OCI-LY1 (cell line): ENCODE data around the gene KLK12.

Source experiments
- EZH2 ChIP-seq: fragments of 200-600 bp; sonication (generic), shearing (Covaris generic); IDR thresholded peaks from 2 replicates; pipeline ENCODE4 v1.8.0; 2017; ENCODE audit warnings: borderline replicate concordance, mixed run types, mild to moderate bottlenecking, antibody characterized with exemption, low read length, moderate library complexity, mixed read lengths
- TF ChIP-seq, protein P1 (sequence below): fragments of 200-600 bp; sonication (generic), shearing (Covaris generic); IDR thresholded peaks from 2 replicates; pipeline ENCODE4 v1.5.1; 2017; ENCODE audit warnings: mild to moderate bottlenecking, antibody characterized with exemption, low read length, moderate library complexity, mixed read lengths

DNA sequence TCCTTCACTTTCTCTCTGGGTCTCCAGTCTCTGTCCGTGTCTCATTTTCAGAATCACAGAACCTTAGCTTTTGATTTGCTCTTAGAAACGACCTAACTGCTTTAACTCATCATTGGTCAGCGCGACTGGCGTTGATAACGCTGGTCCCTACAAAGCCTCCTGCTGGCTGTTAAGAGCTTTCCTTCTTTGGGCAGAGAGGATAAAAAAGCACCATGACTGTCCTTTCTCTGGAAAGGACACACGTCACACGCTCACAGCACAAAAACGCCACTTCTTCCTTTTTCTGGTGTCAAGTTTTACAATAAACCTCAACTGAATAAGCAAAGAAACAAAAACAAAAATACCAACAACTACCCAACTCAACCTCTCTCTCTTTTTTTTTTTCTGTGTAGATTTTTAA lies 1.7 kb upstream of the KLK12 start:
- TF ChIP-seq EZH2 = no peak
- TF ChIP-seq, protein P1, sequence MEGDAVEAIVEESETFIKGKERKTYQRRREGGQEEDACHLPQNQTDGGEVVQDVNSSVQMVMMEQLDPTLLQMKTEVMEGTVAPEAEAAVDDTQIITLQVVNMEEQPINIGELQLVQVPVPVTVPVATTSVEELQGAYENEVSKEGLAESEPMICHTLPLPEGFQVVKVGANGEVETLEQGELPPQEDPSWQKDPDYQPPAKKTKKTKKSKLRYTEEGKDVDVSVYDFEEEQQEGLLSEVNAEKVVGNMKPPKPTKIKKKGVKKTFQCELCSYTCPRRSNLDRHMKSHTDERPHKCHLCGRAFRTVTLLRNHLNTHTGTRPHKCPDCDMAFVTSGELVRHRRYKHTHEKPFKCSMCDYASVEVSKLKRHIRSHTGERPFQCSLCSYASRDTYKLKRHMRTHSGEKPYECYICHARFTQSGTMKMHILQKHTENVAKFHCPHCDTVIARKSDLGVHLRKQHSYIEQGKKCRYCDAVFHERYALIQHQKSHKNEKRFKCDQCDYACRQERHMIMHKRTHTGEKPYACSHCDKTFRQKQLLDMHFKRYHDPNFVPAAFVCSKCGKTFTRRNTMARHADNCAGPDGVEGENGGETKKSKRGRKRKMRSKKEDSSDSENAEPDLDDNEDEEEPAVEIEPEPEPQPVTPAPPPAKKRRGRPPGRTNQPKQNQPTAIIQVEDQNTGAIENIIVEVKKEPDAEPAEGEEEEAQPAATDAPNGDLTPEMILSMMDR = no peak
